Epidermal melanocyte (primary cell): ENCODE results near the gene HTR3E.
"Not testable (repeated sequence)": the region's sequence is repeated elsewhere in the genome, so short reads cannot be mapped to it uniquely, and the experiment has no call there.

Source experiments
- DNase-seq: peaks from one replicate; pipeline ENCODE4 v3.0.0; 2011; ENCODE audit warnings: low spot score; ENCODE audit not compliant: insufficient read length

Gene HTR3E

DNA sequence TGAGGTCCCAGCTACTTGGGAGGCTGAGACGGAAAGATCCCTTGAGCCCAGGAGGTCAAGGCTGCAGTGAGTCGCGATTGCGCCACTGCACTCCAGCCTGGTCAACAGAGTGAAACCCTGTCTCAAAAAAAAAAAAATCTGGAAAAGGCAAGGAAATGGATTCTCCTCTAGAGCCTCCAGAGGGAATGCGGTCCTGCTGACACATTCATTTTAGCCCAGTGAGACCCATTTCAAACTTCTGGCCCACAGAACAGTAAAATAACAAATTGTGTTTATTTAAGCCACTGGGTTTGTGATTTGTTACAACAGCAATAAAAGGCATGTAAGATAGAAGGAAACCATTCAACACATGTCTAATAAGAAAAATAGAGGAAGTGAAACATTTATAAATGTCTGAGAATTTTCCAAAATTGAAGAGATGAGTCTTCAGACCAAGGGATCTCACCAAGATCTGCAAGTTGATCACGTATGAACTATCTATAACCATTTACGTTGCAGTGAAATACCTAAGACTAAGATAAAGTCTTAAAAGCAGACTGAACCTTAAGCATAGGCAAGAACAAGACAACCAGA, at the start of gene HTR3E:
Gene HTR3E (plus strand): TSS at position 254 of the 573 bp plus-strand sequence. CDS start 466 bp downstream, outside the sequence.
- no peak for DNase-seq

- DNase-seq: no peak
Observed at GRCh38 chr3:184050217-184050847, 46.5 kb upstream of the HTR3E start.

GRCh38 chr3:184052767-184053166, 44.1 kb upstream of the HTR3E start, which contains the start of gene HTR3C:
Gene HTR3C (plus strand): TSS chr3:184053047. CDS start chr3:184053081, 34 bp downstream.
- DNase-seq: no peak

GRCh38 chr3:184058029-184058428, 38.8 kb upstream of the HTR3E start:
- no peak for DNase-seq

- DNase-seq: no peak
Observed at GRCh38 chr3:184059424-184059823, 37.4 kb upstream of the HTR3E start.

- DNase-seq: no peak
Observed at GRCh38 chr3:184062637-184063036, 34.2 kb upstream of the HTR3E start.

- no peak for DNase-seq
Observed at GRCh38 chr3:184066211-184066610, 30.7 kb upstream of the HTR3E start.

- no peak for DNase-seq
Observed at GRCh38 chr3:184067573-184068055, 29.2 kb upstream of the HTR3E start.

DNA sequence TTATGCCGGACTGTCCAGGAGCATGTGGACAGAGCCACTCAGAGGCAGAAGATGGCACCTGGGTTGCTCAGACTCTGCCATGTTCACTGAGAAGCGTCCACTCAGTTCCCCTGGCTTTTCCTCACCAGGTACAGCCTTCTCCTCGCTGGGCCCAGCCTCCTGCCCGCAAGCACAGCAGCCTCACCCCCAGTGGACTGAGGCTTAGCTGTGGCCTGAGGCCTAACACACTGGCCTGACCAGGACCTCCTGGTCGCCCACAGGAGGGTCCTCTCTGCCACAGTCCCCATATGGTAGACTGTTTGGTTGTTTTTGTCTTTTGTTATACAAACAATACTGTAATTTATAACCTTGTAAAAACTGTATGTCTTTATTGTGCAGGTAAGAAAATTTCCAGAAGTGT, 28.5 kb upstream of the HTR3E start:
- no peak for DNase-seq

DNA sequence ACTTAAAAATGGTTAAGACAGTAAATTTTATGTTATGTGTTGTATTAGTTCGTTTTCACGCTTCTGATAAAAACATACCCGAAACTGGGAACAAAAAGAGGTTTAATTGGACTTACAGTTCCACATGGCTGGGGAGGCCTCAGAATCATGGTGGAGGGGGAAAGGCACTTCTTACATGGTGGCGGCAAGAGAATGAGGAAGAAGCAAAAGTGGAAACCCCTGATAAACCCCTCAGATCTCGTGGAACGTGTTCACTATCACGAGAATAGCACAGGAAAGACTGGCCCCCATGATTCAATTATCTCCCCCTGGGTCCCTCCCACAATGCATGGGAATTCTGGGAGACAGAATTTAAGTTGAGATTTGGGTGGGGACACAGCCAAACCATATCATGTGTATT, 25.7 kb upstream of the HTR3E start:
- DNase-seq: not testable (repeated sequence)

DNA sequence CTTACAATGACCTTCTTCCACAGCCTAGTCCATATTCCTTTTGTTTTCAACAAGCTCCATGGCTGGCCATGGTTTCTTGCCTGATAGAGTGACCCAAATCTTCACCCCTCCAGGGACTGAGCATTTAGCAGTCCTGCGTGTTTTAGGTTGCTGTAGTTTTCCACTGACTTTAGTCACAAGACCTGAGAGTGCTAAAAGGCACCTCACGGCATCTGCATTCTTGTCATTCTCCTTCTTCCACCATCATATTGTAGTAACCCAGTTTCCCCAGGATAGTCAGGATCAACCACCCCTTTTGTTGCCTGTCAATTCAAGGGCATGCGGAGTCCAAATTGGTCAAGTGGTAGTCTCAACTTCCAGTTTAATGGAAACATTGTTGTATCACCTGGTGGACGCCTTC, 23.2 kb upstream of the HTR3E start:
- DNase-seq: no peak

DNA sequence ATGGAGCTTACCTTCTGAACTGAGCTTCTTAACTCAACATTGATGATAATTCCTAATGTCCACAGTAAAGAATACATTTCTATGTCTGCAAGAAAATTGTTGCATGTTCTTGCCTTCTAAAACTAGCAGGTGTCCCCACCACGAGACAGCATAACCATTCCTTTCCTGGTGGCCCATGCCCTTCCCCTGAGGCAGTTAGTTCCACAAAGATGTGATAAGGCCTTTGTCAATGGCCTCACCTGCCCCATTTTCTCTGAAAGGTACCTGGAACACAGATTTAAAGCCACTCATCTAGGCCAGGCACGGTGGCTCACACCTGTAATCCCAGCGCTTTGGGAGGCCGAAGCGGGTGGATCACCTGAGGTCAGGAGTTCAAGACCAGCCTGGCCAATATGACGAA, 21.0 kb upstream of the HTR3E start:
- no peak for DNase-seq

DNA sequence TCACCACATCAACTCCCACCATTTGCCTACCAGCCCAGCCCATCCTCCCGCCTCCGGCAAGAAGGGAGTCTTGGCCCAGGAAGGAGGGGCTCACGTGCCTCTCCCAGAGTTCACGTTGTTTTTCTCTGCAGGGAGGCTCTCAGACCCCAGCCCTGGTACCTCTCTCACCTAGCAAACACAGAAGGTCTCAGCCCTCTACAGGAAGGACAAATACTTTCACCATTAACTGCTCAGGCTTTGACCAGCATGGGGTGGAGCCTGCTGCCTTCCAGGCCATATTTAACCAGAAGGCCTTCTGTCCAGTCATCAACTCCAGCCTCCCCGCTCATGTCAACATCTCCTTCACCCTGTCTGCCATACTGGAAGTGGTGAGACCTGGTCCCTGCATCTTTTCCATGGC, 19.0 kb upstream of the HTR3E start:
- no peak for DNase-seq

- DNase-seq: no peak
Observed at GRCh38 chr3:184078851-184079250, 18.0 kb upstream of the HTR3E start.

DNA sequence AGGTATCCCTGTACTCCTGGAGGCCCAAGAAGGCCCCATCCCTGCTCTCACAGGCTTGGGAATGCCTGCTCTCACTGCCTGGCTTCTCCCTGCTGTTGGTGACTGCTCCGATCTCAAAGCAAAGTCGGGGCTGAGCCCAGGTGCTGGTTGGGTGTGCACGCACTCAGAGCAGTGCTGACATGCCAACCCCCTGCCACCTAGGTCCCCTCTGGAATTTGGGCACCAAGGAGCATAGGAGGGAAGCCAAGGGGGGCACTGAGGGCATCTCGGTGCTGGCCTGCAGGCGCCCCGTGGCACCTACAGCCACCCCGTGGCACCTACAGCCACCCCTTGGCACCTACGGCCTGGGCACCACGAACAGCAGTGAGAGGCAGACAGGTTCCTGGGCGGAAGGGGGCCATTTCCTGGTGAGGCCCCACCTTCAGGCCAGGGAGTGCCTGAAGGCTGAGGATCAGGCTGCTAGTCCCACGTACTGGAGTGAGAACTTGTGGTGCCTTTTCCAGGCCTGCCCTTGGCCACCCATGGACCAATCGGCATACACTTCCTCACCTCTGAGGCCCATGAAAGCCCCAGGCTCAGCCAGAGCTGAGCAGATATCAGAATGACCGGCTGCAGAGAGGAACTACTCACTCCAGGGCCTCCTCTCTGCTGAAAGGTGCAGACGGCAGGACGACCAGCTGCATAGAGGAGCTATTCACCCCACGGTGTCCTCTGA, 15.6 kb upstream of the HTR3E start:
- DNase-seq: no peak

- no peak for DNase-seq
Observed at GRCh38 chr3:184082034-184082433, 14.8 kb upstream of the HTR3E start.

DNA sequence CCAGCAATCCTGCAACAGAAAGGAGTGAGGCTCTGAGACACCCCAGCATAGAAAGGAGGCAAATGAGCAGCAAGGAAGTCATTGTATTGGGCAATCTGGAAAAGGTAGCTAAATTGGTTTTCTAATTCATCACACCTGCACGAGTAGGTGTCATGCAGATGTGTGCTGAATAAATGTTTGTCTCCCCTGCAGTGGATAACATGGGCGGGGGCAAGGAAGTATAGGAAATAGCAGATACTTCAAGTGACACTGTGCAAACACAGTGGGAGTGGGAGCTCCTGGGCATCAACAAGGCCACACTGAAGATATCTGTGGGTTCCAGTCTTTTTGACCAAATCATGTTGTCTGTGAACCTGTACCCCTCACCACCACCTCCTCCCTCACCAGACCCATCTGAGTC, 14.4 kb upstream of the HTR3E start:
- DNase-seq: no peak

DNA sequence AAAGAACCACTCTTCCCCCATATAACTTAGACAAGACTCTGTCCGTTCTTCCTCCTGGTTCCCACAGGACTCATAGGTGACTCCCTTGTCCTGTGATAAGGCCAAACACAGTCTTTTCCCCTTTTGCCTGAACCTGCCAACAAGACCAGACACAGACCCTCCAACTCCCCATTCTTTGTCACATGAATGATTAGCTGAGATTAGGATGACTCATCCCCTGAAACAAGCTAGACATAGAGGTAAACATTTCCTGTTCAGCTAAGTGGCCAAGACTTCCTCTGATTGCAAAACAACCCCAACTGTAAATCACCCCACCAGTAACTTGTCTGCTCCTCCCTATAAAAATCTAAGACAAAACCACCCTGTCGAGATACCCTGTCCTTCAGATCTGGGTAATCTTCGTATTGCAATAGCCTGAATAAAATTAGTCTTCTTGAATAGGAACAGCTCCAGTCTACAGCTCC, 11.4 kb upstream of the HTR3E start:
- DNase-seq: no peak

- DNase-seq: no peak
Observed at GRCh38 chr3:184092199-184092598, 4.7 kb upstream of the HTR3E start.

GRCh38 chr3:184097556-184097955, 692 bp downstream of the HTR3E start:
- no peak for DNase-seq

- no peak for DNase-seq
Observed at GRCh38 chr3:184099806-184100686, 3.2 kb downstream of the HTR3E start.
